GM12875 (cell line): ENCODE data around the gene PCNX1.
"Not testable (repeated sequence)": the region's sequence is repeated elsewhere in the genome, so short reads cannot be mapped to it uniquely, and the experiment has no call there.

Experiments used
- H3K4me3 ChIP-seq: one replicate; pipeline ENCODE4 v1.5.1; 2011; ENCODE audit warnings: low read depth, low read length, control low read depth
- TF ChIP-seq, protein P1 (sequence below): IDR thresholded peaks from 2 replicates; pipeline ENCODE4 v1.5.1; 2011; ENCODE audit warnings: low read depth, mild to moderate bottlenecking, control low read depth, inconsistent platforms, low read length, moderate library complexity, borderline replicate concordance; ENCODE audit not compliant: insufficient read depth

PCNX1 gene

DNA sequence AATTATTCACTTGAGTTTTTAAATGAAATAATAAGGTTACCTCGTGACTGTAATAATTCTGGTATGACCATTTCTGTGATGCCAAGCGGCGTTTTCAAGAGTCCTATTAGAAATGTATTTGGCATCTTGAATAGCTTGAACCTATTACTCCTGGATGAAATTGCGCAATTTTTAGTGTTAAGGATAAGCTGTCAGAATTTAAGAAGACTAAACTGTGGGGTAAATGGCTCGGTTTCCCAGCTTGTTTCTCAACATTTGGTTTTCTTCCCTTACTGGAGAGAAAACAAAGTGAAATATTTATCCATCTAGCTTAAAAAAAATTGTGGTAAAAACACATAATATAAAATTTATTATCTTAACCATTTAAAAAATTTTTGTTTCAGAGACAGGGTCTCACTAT, 26.8 kb downstream of the PCNX1 start:
- H3K4me3 ChIP-seq: no peak overlapping the region
- TF ChIP-seq, protein P1, sequence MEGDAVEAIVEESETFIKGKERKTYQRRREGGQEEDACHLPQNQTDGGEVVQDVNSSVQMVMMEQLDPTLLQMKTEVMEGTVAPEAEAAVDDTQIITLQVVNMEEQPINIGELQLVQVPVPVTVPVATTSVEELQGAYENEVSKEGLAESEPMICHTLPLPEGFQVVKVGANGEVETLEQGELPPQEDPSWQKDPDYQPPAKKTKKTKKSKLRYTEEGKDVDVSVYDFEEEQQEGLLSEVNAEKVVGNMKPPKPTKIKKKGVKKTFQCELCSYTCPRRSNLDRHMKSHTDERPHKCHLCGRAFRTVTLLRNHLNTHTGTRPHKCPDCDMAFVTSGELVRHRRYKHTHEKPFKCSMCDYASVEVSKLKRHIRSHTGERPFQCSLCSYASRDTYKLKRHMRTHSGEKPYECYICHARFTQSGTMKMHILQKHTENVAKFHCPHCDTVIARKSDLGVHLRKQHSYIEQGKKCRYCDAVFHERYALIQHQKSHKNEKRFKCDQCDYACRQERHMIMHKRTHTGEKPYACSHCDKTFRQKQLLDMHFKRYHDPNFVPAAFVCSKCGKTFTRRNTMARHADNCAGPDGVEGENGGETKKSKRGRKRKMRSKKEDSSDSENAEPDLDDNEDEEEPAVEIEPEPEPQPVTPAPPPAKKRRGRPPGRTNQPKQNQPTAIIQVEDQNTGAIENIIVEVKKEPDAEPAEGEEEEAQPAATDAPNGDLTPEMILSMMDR: no peak

DNA sequence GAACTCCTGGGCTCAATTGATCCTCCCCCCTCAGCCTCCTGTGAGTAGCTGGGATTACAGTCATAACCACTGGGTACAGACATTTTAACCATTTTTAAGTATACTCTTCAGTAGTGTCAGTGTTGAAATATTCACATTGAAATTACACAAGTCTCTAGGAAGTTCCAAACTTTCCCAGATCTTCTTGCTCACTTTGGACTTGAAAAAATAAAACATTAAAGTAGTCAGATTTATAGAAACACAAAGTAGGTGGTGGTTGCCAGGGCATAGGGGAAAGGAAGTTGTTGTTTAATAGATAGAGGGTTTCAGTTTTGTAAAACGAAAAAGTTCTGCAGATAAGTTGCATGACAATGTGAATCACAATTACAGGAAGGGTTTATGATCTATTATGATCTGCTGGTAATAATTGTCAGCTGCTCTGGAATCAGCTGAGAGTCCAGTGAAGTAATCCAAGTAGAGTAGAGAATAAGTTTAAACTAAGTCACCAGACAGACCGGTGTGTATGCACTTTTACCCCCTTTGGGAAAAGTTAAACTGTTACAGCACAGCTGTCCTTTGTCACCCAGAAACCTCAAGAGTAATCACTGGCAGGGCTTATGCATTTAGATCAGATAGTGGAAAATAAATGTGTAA, 27.4 kb downstream of the PCNX1 start:
- TF ChIP-seq, protein P1: no peak

DNA sequence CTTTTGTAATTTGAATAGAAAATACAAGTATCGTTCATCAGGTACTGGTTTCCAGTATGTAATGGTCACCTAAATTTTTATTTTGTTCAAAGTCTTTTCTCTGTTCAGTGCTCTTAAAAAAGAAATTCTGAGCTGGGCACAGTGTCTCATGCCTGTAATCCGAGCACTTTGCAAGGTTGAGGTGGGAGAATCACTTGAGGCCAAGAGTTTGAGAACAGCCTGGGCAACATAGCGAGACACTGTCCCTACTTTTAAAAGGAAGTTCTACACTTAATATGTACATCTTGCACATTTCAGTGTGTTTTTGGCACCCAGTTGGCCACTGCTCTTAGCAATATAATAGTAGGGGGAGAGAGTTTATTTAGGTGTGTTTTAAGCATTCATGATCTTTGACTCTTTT, 27.9 kb downstream of the PCNX1 start:
- H3K4me3 ChIP-seq: no peak overlapping the region
- TF ChIP-seq, protein P1: no peak

More for the DNA sequence above, 27.4 kb downstream of the PCNX1 start:
- H3K4me3 ChIP-seq: no peak overlapping the region

DNA sequence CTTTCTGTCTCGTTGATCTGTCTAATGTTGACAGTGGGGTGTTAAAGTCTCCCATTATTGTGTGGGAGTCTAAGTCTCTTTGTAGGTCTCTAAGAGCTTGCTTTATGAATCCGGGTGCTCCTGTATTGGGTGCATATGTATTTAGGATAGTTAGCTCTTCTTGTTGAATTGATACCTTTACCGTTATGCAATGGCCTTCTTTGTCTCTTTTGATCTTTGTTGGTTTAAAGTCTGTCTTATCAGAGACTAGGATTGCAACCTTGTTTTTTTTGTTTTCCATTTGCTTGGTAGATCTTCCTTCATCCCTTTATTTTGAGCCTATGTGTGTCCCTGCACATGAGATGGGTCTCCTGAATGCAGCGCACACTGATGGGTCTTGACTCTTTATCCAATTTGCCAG, 32.4 kb downstream of the PCNX1 start:
- not testable (repeated sequence) for H3K4me3 ChIP-seq

DNA sequence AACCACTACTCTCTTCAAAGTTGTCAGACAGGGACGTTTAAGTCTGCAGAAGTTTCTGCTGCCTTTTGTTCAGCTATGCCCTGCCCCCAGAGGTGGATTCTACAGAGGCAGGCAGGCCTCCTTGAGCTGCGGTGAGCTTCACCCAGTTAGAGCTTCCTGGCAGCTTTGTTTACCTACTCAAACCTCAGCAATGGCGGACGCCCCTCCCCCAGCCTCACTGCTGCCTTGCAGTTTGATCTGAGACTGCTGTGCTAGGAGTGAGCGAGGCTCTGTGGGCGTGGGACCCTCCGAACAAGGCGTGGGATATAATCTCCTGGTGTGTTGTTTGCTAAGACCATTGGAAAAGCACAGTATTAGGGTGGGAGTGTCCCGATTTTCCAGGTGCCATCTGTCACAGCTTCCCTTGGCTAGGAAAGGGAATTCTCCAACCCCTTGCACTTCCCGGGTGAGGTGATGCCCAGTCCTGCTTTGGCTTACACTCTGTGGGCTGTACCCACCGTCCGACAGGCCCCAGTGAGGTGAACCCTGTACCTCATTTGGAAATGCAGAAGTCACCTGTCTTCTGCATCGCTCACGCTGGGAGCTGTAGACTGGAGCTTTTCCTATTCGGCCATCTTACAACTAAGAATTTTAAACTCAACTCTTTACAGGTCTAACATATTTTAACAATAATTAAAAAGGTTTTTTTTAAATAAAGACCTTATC, 34.5 kb downstream of the PCNX1 start:
- not testable (repeated sequence) for H3K4me3 ChIP-seq

DNA sequence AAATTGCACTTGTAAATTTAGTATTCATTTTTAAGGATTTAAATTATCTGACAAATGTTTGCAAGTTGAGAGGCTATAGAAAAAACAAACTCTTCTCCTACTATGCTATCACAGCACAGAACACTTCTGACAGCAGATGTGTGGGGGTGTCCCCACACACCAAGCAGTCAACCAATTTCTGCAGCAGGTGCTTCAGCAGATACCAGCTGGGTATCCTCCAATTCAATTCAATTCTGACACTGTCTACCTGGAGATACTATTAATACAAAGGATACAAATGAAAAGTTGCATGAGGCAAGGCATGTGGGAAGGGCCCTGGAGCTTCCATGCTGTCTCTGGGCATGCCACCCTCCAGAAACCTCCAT, 35.1 kb downstream of the PCNX1 start:
- TF ChIP-seq, protein P1: no peak
- H3K4me3 ChIP-seq: no peak overlapping the region

DNA sequence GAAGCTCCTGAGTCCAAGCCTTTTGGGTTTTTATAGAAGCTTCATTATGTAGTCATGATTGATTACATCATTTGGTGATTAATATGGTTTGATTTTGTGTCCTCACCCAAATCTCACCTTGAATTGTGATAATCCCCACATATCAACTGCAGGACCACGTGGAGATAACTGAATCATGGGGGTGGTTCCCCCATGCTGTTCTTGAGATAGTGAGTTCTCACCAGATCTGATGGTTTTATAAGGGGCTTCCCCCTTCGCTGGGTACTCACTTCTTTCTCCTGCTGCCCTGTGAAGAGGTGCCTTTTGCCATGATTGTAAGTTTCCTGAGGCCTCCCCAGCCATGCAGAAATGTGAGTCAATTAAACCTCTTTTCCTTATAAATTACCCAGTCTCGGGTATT, 35.5 kb downstream of the PCNX1 start:
- not testable (repeated sequence) for H3K4me3 ChIP-seq

DNA sequence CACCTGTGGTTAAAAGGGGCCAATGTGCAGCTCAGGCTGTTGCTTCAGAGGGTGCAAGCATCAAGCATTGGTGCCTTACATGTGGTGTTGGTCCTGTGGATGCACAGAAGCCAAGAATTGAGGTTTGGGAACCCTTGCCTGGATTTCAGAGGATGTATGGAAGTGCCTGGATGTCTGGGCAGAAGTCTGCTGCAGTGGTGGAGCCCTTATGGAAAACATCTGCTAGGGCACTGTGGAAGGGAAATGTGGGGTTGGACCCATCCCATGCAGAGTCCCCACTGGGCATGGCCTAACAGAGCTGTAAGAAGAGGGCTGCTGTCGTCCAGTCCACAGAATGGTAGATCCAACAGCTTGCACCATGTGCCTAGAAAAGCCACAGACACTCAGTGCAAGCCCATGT, 36.6 kb downstream of the PCNX1 start:
- no peak overlapping the region for H3K4me3 ChIP-seq
- TF ChIP-seq, protein P1: no peak

DNA sequence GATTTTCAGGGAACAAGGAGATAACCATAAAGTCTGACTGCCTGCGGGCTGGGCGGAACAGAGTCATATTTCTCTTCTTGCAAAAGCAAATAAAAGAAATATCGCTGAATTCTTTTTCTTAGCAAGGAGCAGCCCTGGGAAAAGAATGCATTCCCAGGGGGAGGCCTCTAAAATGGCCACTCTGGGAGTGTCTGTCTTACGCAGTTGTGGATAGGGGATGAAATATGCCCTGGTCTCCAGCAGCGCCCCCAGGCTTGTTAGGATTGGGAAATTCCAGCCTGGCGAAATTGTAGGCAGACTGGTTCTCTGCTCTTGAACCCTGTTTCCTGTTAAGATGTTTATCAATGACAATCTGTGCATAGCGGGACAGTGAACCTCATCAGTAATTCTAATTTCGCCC, 40.5 kb downstream of the PCNX1 start:
- TF ChIP-seq, protein P1: no peak
- no peak overlapping the region for H3K4me3 ChIP-seq
